NCI-H460 (cell line): ENCODE data around the gene HS6ST2. TPM values are rescaled to one million over a fixed set of nuclear protein-coding genes. Genes with fewer than 3 reads are reported as not detected.

Experiments
- DNase-seq: peaks from one replicate; pipeline ENCODE4 v3.0.0-alpha.2; 2016; ENCODE audit warnings: low read depth; ENCODE audit errors: extremely low read depth
- total RNA-seq: library from RNA; depleted of rRNA; stranded (reverse); fragments of >200 nt; shearing (Covaris generic); gene quantifications from 2 replicates; pipeline ENCODE4 v1.2.3, GENCODE V29; 2014

The HS6ST2 gene
- total RNA-seq, 1 experiment from 2014 or later, result 39.1 TPM

GRCh38 chrX:132692526-132692925, 265.9 kb downstream of the HS6ST2 start:
- no peak for DNase-seq

- DNase-seq, result no peak
Measured at GRCh38 chrX:132692066-132692465, 266.4 kb downstream of the HS6ST2 start.

DNA sequence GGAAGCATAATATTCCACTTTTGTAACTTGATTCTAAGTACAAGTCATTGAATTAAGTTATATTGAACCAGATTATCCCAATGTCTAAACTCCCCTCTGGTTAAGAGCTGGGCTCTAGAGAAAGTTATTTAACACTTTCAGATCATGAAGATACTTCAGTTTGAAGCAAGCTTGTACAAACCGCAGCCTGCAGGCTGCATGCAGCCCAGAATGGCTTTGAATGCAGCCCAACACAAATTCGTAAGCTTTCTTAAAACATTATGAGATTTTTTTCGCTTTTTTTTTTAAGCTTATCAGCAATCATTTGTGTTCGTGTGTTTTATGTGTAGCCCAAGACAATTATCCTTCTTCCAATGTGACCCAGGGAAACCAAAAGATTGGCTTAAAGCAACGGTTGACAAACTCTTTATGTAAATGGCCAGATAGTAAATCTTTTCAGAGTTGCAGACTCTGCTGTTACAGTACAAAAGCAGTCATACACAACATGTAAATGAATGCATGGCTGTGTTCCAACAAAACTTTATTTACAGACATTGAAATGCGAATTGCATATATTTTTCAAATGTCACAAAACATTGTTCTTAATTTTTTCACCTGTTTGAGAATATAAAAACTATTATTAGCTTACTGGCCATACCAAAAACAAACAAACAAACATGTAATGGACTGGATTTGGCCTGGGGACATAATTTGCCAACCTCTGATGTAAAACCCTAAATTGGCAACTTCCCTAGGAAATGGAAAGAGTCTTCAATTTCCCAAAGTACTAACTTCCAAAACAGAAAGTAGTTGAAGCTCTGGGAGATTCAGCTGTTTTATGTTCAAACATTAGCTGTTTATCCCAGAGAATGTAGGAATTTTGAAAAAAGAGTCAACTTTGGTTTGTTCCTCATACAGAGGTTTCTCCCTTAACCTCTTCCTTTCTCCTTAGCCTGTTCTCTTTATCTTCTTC, 268.5 kb downstream of the HS6ST2 start:
- no peak for DNase-seq

DNA sequence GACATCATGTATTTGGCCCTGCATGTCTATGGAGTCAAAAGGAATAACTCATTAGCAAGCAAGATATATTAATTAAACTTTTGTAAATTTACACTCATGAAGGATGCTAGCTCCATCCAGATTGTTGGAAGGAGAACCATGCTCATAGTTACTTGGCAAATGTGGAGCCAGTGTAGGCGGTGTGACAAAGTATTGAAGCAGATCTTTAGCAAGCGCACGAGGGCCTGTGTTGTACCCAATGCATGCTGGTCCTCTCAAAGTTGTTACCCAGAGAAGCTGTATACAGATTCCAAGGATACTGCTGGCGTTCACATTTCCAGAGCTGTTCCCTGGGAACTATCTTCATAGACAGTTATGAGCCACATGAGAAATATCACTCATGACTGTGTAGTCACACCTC, 273.2 kb downstream of the HS6ST2 start:
- no peak for DNase-seq

- no peak for DNase-seq
Measured at GRCh38 chrX:132677233-132677716, 281.2 kb downstream of the HS6ST2 start.

DNA sequence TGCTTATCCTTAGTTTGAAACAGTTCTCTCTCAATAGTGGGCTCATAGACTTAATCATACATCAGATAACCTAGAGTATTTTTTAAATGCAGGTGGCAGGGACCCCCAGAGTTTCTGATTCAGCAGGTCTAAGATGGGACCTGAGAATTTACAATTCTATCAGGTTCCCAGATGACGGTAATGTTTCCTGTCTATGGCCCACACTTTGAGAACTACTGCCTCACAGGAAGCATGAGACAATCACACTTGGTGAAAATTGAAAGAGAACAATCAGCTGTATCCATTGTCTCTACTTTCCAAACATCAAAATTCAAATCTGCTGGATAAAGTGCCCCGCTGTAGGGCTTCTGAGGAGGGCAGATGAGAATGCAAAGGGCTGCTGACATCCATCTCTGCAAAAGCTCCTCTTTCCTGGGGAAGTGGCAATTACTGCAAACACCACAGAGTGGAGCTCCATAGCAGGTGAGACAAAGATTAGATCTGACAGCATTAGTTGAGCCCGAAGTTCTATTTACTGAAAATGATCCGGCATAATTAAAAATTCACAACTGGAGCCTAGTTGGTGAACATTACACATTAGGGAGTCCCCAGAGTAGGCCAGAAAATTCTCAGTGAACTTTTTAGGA, 281.8 kb downstream of the HS6ST2 start:
- no peak for DNase-seq

DNA sequence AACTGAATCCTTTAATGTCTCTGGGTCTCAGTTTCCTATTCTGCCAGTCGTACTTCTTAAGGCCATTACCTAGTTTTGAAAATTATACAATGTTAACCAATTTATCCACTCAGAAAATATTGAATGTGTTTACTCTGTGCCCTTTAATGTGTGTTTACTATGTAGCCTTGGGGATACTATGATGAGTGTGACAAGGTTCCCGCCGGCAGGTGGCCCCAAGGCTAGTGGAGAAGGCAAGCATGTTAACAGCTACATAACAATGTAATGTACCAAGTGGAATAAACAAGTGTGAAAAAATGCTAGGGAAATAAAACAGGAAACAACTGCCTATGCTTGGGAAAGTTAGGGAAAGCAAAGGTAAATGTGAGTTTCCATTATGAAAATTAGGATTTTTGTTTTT, 282.3 kb downstream of the HS6ST2 start:
- DNase-seq, result no peak

- DNase-seq, result no peak
Measured at GRCh38 chrX:132673331-132673730, 285.1 kb downstream of the HS6ST2 start.

- DNase-seq, result no peak
Measured at GRCh38 chrX:132671229-132671641, 287.2 kb downstream of the HS6ST2 start.

DNA sequence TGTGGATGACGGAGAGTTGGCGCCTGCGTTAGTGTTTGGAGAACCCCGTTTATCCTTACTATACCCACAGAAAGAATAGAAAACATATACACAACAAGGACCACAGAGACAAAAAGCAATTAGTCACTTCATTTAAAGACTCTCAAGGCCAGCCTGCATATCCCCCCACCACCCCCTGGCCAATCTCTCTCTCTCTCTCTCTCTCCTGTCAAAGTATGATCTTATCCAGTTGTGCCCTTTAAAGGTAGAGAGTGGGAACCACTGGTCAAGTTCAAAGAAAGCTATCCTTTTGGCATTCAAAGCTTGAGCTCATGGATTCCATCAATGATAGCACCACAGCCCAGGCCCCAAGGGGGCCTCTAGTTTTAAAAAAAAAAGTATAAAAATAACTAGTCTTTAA, 289.3 kb downstream of the HS6ST2 start:
- DNase-seq, result no peak

DNA sequence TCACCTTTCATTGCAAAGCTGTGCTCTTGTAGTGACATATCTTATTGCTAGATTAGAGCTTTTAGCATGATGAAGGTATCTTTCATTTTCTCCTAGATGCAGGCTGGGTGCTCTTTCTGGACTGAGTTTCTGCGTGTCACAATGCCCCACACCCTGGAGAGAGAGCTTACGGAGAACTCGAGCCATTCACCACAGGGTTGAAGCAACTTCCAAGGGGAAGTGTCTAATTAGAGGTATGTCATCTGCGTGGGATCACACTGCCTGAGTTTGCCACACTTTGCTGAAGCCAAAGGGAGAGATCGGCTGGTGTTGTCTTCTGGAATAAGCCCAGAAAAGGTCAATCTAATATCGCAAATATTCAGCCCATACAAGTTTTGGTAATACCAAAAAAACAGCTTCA, 290.3 kb downstream of the HS6ST2 start:
- DNase-seq, result no peak

DNA sequence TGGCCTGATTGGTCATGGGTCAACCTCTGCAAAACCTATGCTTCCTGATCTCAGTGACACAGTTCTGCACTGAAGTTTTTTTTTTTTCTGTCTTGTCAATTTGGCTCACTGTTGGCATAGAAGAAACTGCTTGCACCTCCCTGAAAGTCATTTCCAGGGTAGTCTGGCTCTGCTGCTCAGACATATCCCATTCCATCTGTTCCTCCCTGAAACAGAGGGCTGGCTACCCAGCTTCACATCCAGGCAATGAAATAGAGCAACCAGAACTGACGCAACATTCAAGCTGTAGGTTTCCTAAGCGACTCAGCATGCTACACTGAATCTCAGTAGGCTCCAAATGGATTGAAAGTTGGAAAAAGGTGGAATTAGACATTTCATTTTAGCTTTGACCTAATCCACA, 292.8 kb downstream of the HS6ST2 start:
- DNase-seq, result no peak

GRCh38 chrX:132664273-132664672, 294.2 kb downstream of the HS6ST2 start:
- no peak for DNase-seq

DNA sequence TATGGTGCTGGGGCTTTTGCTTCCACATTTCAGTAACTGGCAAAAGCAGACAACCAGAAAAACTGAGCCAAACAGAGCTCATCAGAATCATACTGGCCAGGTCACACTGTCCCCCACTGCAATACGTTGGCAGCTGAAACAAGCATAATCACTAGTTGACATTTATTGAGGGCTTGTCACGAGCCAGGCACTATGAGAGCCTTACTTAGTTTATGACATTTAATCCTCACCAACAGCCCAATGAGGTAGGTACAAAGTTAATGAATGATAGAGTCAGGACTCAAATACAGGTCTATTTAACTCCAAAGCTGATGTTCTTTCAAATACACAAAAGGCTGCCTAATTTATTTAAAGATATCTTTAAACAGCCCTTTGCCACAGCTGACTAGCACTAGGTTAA, 295.6 kb downstream of the HS6ST2 start:
- no peak for DNase-seq

GRCh38 chrX:132657876-132658275, 300.6 kb downstream of the HS6ST2 start:
- DNase-seq, result no peak

DNA sequence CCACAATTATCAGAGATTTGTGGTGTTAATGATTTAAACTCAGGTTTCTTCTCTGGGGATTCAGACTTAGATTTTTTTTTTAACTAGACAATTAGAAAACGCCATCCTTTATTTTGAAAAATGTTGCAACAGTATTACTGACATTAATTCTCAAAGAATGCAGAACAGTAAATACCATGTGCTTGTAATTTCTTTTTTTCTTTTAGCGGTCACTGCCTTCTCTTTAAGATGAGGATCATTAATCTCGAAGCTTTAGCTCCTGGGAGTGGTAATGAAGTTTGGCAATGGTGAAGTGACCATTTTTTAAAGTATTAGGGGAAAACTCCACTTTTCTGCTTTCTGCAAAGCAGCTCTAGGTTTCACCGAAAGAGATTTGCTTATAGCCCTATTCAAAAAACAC, 305.6 kb downstream of the HS6ST2 start:
- DNase-seq, result no peak

GRCh38 chrX:132651421-132652086, 306.9 kb downstream of the HS6ST2 start:
- no peak for DNase-seq

DNA sequence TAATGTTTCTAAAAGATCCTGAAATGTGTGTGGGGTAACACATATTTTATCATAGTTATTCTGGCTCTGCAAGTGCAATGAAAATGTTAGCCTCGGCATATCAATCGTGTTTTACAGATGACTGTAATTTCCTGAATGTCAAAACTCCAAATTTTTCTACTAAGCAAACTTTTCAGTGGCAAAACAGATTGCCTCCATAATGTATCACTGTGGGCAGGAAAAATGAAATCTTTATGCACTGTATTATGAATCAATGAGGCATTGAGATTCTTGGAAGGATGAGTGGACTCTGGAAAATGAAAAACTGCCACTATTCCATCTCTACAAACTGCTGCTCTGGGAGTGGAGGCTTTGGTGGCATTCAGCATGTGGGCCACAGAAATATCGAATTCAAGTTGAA, 309.5 kb downstream of the HS6ST2 start:
- no peak for DNase-seq

DNA sequence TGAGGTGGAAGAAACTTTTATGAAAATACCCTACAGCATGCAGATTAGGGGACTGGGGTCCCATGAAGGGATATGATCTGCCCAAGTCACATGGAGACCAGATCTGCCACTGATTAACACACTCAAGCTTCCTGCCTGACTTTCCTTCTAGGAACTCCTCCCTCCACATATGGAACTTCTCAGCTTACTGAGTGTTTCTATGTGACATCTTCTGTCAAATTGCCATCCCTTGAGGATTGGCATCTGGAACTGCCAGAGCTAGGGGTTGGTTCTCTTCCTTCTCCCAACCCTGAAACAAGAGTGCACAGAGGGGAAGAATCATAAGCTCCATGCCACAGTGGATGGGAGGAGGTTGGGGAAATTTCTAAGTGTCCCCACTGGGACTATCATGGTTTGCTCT, 319.0 kb downstream of the HS6ST2 start:
- DNase-seq, result no peak

DNA sequence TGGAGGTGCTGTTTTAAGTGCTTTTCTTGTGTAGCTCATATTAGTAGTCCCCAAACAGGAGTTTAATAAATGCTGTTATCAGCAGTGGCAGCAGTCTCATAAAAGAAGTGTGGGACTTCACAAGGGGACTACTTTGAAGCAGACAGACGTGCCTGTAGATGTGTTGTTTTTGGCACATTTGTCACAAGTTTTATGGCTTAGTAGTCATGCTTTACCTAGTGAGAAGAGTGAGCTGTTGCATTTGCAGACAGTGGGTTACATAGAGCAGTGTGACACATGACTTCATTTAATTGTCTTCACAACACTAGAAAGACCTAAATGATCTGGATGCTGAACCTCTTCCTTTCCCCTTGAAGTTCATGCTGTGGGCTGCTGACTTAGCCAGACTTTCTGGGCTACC, 320.1 kb downstream of the HS6ST2 start:
- no peak for DNase-seq

- no peak for DNase-seq
Measured at GRCh38 chrX:132636080-132636479, 322.3 kb downstream of the HS6ST2 start.
